NCI-H146 (cell line): ENCODE measurements around the gene SLC39A5.
A peak's percentile ranks its signal among the peaks of the same experiment; 100 is the strongest.
"Not testable (repeated sequence)": the region's sequence is repeated elsewhere in the genome, so short reads cannot be mapped to it uniquely, and the experiment has no call there.

Source experiments
- DNase-seq: peaks from one replicate; lab custom pipeline; 2025; lab: John Stamatoyannopoulos, UW

Gene SLC39A5

GRCh38 chr12:56229916-56230431 is at the start of gene SLC39A5:
Gene SLC39A5, plus strand, starts transcription at chr12:56230051. Its CDS starts 1,224 bp downstream, at chr12:56231275.
- no peak for DNase-seq

GRCh38 chr12:56186957-56187356 is 42.9 kb upstream of the SLC39A5 start:
- no peak for DNase-seq

- DNase-seq, result no peak
Observed at GRCh38 chr12:56188131-56188777, 41.6 kb upstream of the SLC39A5 start.

- peak; percentile 70 for DNase-seq
Observed at GRCh38 chr12:56188778-56189098, 41.1 kb upstream of the SLC39A5 start.

GRCh38 chr12:56189099-56189917 is 40.5 kb upstream of the SLC39A5 start, which contains the start of gene SMARCC2:
Gene SMARCC2, minus strand, starts transcription at chr12:56189483. Its CDS starts 22 bp downstream, at chr12:56189461.
- DNase-seq, result peak; percentile 90

- peak; percentile 93 for DNase-seq
Observed at GRCh38 chr12:56189918-56190694, 39.7 kb upstream of the SLC39A5 start.

GRCh38 chr12:56190695-56191155 is 39.1 kb upstream of the SLC39A5 start:
- peak; percentile 35 for DNase-seq

GRCh38 chr12:56192582-56192981 is 37.3 kb upstream of the SLC39A5 start:
- DNase-seq, result no peak

GRCh38 chr12:56193025-56193578 is 36.7 kb upstream of the SLC39A5 start:
- peak; percentile 93 for DNase-seq

- not testable (repeated sequence) for DNase-seq
Observed at GRCh38 chr12:56196818-56197550, 32.9 kb upstream of the SLC39A5 start.

- DNase-seq, result no peak
Observed at GRCh38 chr12:56197921-56198635, 31.8 kb upstream of the SLC39A5 start.

GRCh38 chr12:56198836-56199235 is 31.0 kb upstream of the SLC39A5 start:
- no peak for DNase-seq

- no peak for DNase-seq
Observed at GRCh38 chr12:56202366-56202765, 27.5 kb upstream of the SLC39A5 start.

GRCh38 chr12:56202838-56203237 is 27.0 kb upstream of the SLC39A5 start:
- no peak for DNase-seq

- DNase-seq, result no peak
Observed at GRCh38 chr12:56204275-56204674, 25.6 kb upstream of the SLC39A5 start.

- no peak for DNase-seq
Observed at GRCh38 chr12:56205445-56205844, 24.4 kb upstream of the SLC39A5 start.

GRCh38 chr12:56206452-56207166 is 23.2 kb upstream of the SLC39A5 start:
- DNase-seq, result peak; percentile 56

- no peak for DNase-seq
Observed at GRCh38 chr12:56208006-56208405, 21.8 kb upstream of the SLC39A5 start.

- no peak for DNase-seq
Observed at GRCh38 chr12:56212361-56212760, 17.5 kb upstream of the SLC39A5 start.

GRCh38 chr12:56213878-56214277 is 16.0 kb upstream of the SLC39A5 start:
- DNase-seq, result no peak
